Measurements from ENCODE around the gene CHST13. TPM values are rescaled to one million over a fixed set of nuclear protein-coding genes. Genes with fewer than 3 reads are reported as not detected.

Gene CHST13
- total and polyA plus RNA-seq, 2 donors (not counting 3 experiments of a cell fraction or from before 2014, with no cell fraction given) = 0.04 TPM; not detected in 1

- dilution Hi-C loops (cut with MboI; ENCODE audit: extremely low pct_ligation_motif_present, low sequenced_read_pairs) (no loop called here), intact Hi-C loops (cut with micrococcal nuclease) (loop anchor here (5.0 to 10.0 kb wide), 3 partner anchors 223 to 565 kb away; partner anchors contain the start of gene CHCHD6)
- TF ChIP-seq MAX (IDR thresholded peaks at IDR 0.05; ENCODE audit: insufficient read depth, insufficient read length) (no peak), FOS (IDR thresholded peaks at IDR 0.05; ENCODE audit: borderline replicate concordance, insufficient read depth, low read length) (no peak), POLR2A (IDR thresholded peaks at IDR 0.05; ENCODE audit: low read depth, low read length) (no peak), CTCF (IDR thresholded peaks at IDR 0.05; ENCODE audit: extremely low read depth in 1 of 2, insufficient read depth in 1 of 2, low read depth in 1 of 2, low read length in 2 of 2) (no peak), JUN (IDR thresholded peaks at IDR 0.05; ENCODE audit: borderline replicate concordance, insufficient read depth, insufficient read length, low read depth) (no peak), GATA2 (IDR thresholded peaks at IDR 0.05; ENCODE audit: insufficient read depth, insufficient read length, low read depth, low read length) (no peak), MYC (IDR thresholded peaks at IDR 0.05; ENCODE audit: low read depth, low read length) (no peak), EZH2 (IDR thresholded peaks at IDR 0.05; ENCODE audit: borderline replicate concordance, low read depth, low read length, severe bottlenecking) (no peak), POLR2AphosphoS5 (IDR thresholded peaks at IDR 0.05; ENCODE audit: insufficient read depth, low read depth, low read length) (no peak)
Measured at GRCh38 chr3:126479642-126480041, 44.3 kb upstream of the CHST13 start.

More at GRCh38 chr3:126479642-126480041, 44.3 kb upstream of the CHST13 start:
- no peaks in the 10 kb centered on the region for H3K9me3 ChIP-seq (replicated peaks; ENCODE audit: control insufficient read depth, insufficient read depth, low read length)
- DNase-seq (ENCODE audit: low read depth, low spot score) = no peak
- H3K4me1 ChIP-seq (ENCODE audit: control insufficient read depth, extremely low read depth, insufficient read depth, low read length) = peaks cover 9% of the 10 kb centered on the region
- no peaks in the 10 kb centered on the region for H3K9me1 ChIP-seq (replicated peaks; ENCODE audit: control insufficient read depth, extremely low read depth, insufficient read depth, low read length)
- H3K4me3 ChIP-seq (replicated peaks in 1 of 3; ENCODE audit: insufficient read depth in 1 of 3, low read depth in 1 of 3, low read length in 3 of 3) = no peak overlapping the region
- no peak overlapping the region for H3K27ac ChIP-seq (ENCODE audit: insufficient read depth, low read depth, low read length)
- no peaks in the 10 kb centered on the region for H3K36me3 ChIP-seq (ENCODE audit: control insufficient read depth in 2 of 2, extremely low read depth in 1 of 2, insufficient read depth in 2 of 2, low read length in 2 of 2)
- BruUV-seq (replicated peaks) = no TSS peak
- ChIA-PET CTCF (interaction anchor here (1.2 kb wide), 1 partner anchor 1096 kb away, joined by 3 read pairs; no protein-coding TSS in a partner anchor), POLR2A (no interaction called here)
- H3K79me2 ChIP-seq (ENCODE audit: control insufficient read depth, insufficient read depth, low read length) = peaks cover 5% of the 10 kb centered on the region
- H4K20me1 ChIP-seq (replicated peaks; ENCODE audit: control insufficient read depth, extremely low read depth, insufficient read depth, low read length) = no peaks in the 10 kb centered on the region
- H3K4me2 ChIP-seq (ENCODE audit: insufficient read depth, low read length) = no peak overlapping the region
- no peak for FAIRE-seq
- no peak overlapping the region for H3K9ac ChIP-seq (replicated peaks; ENCODE audit: extremely low read depth, insufficient read depth, low read length)
- H3K27me3 ChIP-seq (ENCODE audit: control insufficient read depth in 2 of 2, insufficient read depth in 2 of 2, low read length in 2 of 2) = no peaks in the 10 kb centered on the region
- no peak overlapping the region for H2AFZ ChIP-seq (ENCODE audit: low read depth, low read length)

All from endothelial cell of umbilical vein (primary cell).